ENCODE measurements around the gene PAX6. TPM values are rescaled to one million over a fixed set of nuclear protein-coding genes. Genes with fewer than 3 reads are reported as not detected.

Gene PAX6
- total and polyA plus RNA-seq, 9 of the 15 experiments (the other 6 are each of a cell fraction or from before 2014, with no cell fraction given), result 1.5 to 10.9 (median 5.3) TPM

DNA sequence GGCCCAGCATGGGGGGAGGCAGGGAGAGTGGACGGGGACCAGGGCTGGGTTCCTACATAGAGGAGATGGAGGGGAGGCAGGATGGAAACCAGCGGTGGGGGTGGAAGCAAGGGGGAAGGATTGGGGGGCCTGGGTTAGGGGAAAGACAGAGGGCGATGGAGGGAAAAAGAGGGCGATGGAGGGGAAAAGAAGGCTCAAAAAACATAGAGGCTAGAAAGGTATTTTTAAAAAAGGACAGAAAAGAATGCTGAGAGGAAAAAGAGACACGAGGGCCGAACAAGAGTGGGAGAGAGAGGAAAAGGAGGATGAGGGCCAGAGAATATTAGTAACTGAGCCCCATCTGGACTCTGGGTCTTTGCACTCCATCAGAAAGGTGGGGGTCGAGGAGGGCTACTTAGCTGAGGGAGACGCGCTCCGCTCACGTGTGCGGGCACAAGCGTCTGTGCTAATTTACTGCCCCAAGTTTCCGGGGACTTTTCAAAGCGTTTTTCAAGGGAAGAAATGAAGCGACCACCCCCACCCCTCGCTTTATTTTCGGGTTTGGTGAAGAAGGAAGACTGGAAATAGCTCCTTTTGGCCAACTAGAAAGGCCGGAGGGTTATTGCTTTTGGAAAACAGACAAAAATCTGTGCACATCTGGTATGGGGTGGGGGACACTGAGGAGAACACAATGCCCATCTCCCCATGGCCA is 14.5 kb downstream of the PAX6 start:
- no TSS peak for BruUV-seq (replicated peaks)
- POLR2A ChIA-PET, result no interaction called here
- DNase-seq (ENCODE audit: extremely low read depth in 1 of 4, low spot score in 3 of 4) (no peak), FAIRE-seq (no peak), ATAC-seq (no peak)
- no peak overlapping the region for H3K4me3 ChIP-seq
- no peak overlapping the region for H3K27ac ChIP-seq (ENCODE audit: extremely low read depth, low read depth, low read length)
- in situ Hi-C loops (cut with MboI), result no loop called here
- 40% methylated on average over 13 of the region's 19 CpGs for WGBS (ENCODE audit: insufficient coverage, low coverage, missing lambda C conversion rate)
- H3K79me2 ChIP-seq (ENCODE audit: control insufficient read depth, insufficient read depth, low read length), result no peaks in the 10 kb centered on the region
- H3K36me3 ChIP-seq (ENCODE audit: control insufficient read depth, insufficient read depth, low read length), result no peaks in the 10 kb centered on the region
- intact Hi-C loops (cut with micrococcal nuclease), result no loop called here
- peaks cover 0 to 21% of the 10 kb centered on the region in 2 experiments; a peak in 3 of 5 replicates for H3K27me3 ChIP-seq (ENCODE audit: control insufficient read depth in 2 of 2, insufficient read depth in 2 of 2, low read length in 2 of 2)
- no peaks in the 10 kb centered on the region for H3K9me1 ChIP-seq (ENCODE audit: control insufficient read depth, insufficient read depth, low read length)
- no peak overlapping the region for H3K4me2 ChIP-seq (ENCODE audit: insufficient read depth, low read length)
- H3K9ac ChIP-seq (ENCODE audit: insufficient read depth in 1 of 2, low read depth in 2 of 2, low read length in 2 of 2), result no peak overlapping the region
- H3K4me1 ChIP-seq (replicated peaks in 1 of 2; ENCODE audit: control insufficient read depth in 2 of 2, insufficient read depth in 2 of 2, low read length in 2 of 2), result no peaks in the 10 kb centered on the region; a peak in 1 of 5 replicates
- no peaks in the 10 kb centered on the region for H4K20me1 ChIP-seq (replicated peaks; ENCODE audit: control insufficient read depth, insufficient read depth, low read length)
- H2AFZ ChIP-seq (ENCODE audit: low read depth, low read length), result no peak overlapping the region
- H3K9me3 ChIP-seq (replicated peaks; ENCODE audit: control insufficient read depth, insufficient read depth, low read depth, low read length), result no peaks in the 10 kb centered on the region
- CTCF ChIA-PET (ENCODE audit: low intra/inter-chr PET ratio), result no interaction called here
- TF ChIP-seq ZNF253 (CRISPR knock-in tag; conservative IDR thresholded peaks at IDR 0.05), result no peak
- no peak for TF ChIP-seq ZFP1 (CRISPR knock-in tag; IDR thresholded peaks at IDR 0.05)
- no peak for TF ChIP-seq SMAD3 (CRISPR knock-in tag; conservative IDR thresholded peaks at IDR 0.05)
- no peak for TF ChIP-seq ZNF12 (CRISPR knock-in tag; IDR thresholded peaks at IDR 0.05)
- no peak for TF ChIP-seq TCF7 (IDR thresholded peaks at IDR 0.05; ENCODE audit: borderline replicate concordance)
- TF ChIP-seq ZNF77 (CRISPR knock-in tag; IDR thresholded peaks at IDR 0.05), result no peak
- TF ChIP-seq, protein P1, sequence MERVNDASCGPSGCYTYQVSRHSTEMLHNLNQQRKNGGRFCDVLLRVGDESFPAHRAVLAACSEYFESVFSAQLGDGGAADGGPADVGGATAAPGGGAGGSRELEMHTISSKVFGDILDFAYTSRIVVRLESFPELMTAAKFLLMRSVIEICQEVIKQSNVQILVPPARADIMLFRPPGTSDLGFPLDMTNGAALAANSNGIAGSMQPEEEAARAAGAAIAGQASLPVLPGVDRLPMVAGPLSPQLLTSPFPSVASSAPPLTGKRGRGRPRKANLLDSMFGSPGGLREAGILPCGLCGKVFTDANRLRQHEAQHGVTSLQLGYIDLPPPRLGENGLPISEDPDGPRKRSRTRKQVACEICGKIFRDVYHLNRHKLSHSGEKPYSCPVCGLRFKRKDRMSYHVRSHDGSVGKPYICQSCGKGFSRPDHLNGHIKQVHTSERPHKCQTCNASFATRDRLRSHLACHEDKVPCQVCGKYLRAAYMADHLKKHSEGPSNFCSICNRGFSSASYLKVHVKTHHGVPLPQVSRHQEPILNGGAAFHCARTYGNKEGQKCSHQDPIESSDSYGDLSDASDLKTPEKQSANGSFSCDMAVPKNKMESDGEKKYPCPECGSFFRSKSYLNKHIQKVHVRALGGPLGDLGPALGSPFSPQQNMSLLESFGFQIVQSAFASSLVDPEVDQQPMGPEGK (CRISPR knock-in tag; IDR thresholded peaks at IDR 0.05; ENCODE audit: borderline replicate concordance), result no peak
- TF ChIP-seq ZNF277 (CRISPR knock-in tag; IDR thresholded peaks at IDR 0.05; ENCODE audit: borderline replicate concordance), result no peak

Data from K562 (cell line).